ENCODE measurements around the gene MAG. TPM values are rescaled to one million over a fixed set of nuclear protein-coding genes. Genes with fewer than 3 reads are reported as not detected.

MAG gene
- total RNA-seq, 1 donor from 2014 or later, result not detected

DNA sequence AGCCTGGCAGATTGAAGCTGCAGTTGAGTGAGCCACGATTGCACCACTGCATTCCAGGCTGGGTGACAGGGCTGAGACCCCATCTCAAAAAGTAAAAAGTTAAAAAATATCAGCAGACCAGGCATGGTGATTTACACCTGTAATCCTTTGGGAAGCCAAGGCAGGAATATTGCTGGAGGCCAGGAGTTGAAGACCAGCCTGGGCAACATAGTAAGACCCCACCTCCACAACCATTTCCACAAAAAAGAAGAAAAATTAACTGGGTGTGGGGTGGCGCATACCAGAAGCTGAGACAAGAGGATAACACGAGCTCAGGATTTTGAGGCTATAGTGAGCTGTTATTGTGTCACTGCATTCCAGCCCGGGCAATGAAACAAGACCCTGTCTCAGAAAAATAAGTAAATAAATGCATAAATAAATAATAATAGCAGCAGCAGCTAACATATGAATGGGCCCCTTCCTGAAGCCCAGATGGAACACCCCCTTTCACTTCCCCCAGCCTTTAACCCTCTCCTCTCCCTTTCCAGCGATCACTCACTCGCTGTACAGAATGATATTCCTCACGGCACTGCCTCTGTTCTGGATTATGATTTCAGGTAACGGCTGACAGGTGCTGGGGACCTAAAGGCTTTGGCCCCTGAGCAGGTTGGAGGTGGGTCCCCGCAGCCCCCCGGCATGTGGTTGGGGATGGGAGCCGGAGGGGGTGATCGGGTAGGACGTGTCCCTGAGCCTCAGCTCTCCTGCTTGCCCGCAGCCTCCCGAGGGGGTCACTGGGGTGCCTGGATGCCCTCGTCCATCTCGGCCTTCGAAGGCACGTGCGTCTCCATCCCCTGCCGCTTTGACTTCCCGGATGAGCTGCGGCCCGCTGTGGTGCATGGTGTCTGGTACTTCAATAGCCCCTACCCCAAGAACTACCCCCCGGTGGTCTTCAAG is 3.2 kb downstream of the MAG start:
- Mint-ChIP-seq H3K4me1 (ENCODE audit: unreplicated experiment) (no peaks in the 10 kb centered on the region), H3K4me3 (ENCODE audit: unreplicated experiment) (no peak overlapping the region), H3K36me3 (ENCODE audit: low read depth, unreplicated experiment) (no peaks in the 10 kb centered on the region), H3K27ac (ENCODE audit: unreplicated experiment) (no peak overlapping the region), H3K9me3 (ENCODE audit: unreplicated experiment) (no peaks in the 10 kb centered on the region), H3K27me3 (ENCODE audit: unreplicated experiment) (peaks cover 3% of the 10 kb centered on the region)
- no peak for DNase-seq (ENCODE audit: low spot score)
- TF ChIP-seq, protein P1, sequence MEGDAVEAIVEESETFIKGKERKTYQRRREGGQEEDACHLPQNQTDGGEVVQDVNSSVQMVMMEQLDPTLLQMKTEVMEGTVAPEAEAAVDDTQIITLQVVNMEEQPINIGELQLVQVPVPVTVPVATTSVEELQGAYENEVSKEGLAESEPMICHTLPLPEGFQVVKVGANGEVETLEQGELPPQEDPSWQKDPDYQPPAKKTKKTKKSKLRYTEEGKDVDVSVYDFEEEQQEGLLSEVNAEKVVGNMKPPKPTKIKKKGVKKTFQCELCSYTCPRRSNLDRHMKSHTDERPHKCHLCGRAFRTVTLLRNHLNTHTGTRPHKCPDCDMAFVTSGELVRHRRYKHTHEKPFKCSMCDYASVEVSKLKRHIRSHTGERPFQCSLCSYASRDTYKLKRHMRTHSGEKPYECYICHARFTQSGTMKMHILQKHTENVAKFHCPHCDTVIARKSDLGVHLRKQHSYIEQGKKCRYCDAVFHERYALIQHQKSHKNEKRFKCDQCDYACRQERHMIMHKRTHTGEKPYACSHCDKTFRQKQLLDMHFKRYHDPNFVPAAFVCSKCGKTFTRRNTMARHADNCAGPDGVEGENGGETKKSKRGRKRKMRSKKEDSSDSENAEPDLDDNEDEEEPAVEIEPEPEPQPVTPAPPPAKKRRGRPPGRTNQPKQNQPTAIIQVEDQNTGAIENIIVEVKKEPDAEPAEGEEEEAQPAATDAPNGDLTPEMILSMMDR (IDR thresholded peaks at IDR 0.05; ENCODE audit: unreplicated experiment), result no peak

- Mint-ChIP-seq H3K4me1 (ENCODE audit: unreplicated experiment) (no peaks in the 10 kb centered on the region), H3K9me3 (ENCODE audit: unreplicated experiment) (no peaks in the 10 kb centered on the region), H3K36me3 (ENCODE audit: low read depth, unreplicated experiment) (no peaks in the 10 kb centered on the region), H3K27ac (ENCODE audit: unreplicated experiment) (no peak overlapping the region), H3K4me3 (ENCODE audit: unreplicated experiment) (no peak overlapping the region), H3K27me3 (ENCODE audit: unreplicated experiment) (no peaks in the 10 kb centered on the region)
- TF ChIP-seq, protein P1 (IDR thresholded peaks at IDR 0.05; ENCODE audit: unreplicated experiment), result no peak
- DNase-seq (ENCODE audit: low spot score), result no peak
Measured at GRCh38 chr19:35295792-35296462, 4.0 kb downstream of the MAG start.

DNA sequence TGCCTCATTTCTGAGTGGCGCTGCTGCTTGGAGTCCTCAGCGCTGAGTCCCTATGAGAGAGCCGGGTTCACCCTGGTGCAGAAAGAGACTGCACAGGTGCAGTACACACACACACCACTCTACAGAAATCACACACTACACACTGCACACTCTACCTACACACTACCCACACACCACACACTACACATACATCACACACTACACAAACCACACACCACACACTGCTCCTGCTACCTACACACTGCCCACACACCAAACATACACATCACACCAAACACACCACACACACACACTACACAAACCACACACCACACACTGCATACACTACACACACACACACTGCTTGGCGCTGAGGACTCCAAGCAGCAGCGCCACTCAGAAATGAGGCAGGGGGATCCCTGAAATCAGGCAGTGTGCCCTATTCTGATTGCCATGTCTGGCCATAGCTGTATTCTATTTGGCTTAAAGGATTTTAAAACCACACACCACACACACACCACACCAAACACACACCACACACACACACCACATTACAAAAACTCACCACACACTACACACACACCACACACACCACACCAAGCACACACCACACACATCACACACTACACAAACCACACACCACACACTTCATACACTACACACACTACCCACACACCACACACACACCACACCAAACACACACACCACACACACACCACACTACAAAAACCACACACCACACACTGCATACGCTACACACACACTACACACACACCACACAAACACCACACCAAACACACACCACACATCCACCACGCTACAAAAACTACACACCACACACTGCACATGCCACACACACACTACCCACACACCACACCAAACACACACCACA is 4.9 kb downstream of the MAG start:
- TF ChIP-seq, protein P1 (IDR thresholded peaks at IDR 0.05; ENCODE audit: unreplicated experiment), result no peak
- Mint-ChIP-seq H3K27ac (ENCODE audit: unreplicated experiment) (no peak overlapping the region), H3K9me3 (ENCODE audit: unreplicated experiment) (no peaks in the 10 kb centered on the region)

DNA sequence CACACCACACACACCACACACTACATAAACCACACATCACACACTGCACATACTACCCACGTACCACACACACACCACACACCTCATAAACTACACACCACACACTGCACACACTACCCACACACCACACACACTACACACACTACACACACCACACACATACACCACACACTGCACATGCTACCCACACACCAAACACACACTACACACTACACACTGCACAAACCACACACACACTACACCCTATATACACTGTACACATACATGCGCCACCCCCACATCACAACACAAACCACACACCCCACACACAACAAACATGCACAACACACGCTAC is 5.5 kb downstream of the MAG start:
- no peaks in the 10 kb centered on the region for H3K9me3 Mint-ChIP-seq (ENCODE audit: unreplicated experiment)
- no peak for DNase-seq (ENCODE audit: low spot score)
- H3K27ac Mint-ChIP-seq (ENCODE audit: unreplicated experiment), result no peak overlapping the region
- H3K36me3 Mint-ChIP-seq (ENCODE audit: low read depth, unreplicated experiment), result no peaks in the 10 kb centered on the region
- TF ChIP-seq, protein P1 (IDR thresholded peaks at IDR 0.05; ENCODE audit: unreplicated experiment), result no peak
- no peaks in the 10 kb centered on the region for H3K4me1 Mint-ChIP-seq (ENCODE audit: unreplicated experiment)
- no peak overlapping the region for H3K4me3 Mint-ChIP-seq (ENCODE audit: unreplicated experiment)
- H3K27me3 Mint-ChIP-seq (ENCODE audit: unreplicated experiment), result no peaks in the 10 kb centered on the region

More for the DNA sequence above, 4.9 kb downstream of the MAG start:
- Mint-ChIP-seq H3K36me3 (ENCODE audit: low read depth, unreplicated experiment) (no peaks in the 10 kb centered on the region), H3K27me3 (ENCODE audit: unreplicated experiment) (no peaks in the 10 kb centered on the region), H3K4me1 (ENCODE audit: unreplicated experiment) (no peaks in the 10 kb centered on the region), H3K4me3 (ENCODE audit: unreplicated experiment) (no peak overlapping the region)
- DNase-seq (ENCODE audit: low spot score), result no peak
